Renal cortical epithelial cell (primary cell): Measurements from ENCODE around the gene DRD3. TPM values are rescaled to one million over a fixed set of nuclear protein-coding genes. Genes with fewer than 3 reads are reported as not detected.

Experiments
- total RNA-seq: library from RNA; depleted of rRNA; stranded (reverse); fragments of >200 nt; gene quantifications from 2 replicates; pipeline ENCODE4 v1.2.3, GENCODE V29; 2014

DRD3 gene
- total RNA-seq, 1 donor from 2014 or later = not detected

Other genes starting within 250 kb of the DRD3 start
- 6.6 and 14.6 TPM in 2 replicates for gene ZDHHC23, start 231.0 kb downstream of the DRD3 start, total RNA-seq
- gene CCDC191, start 122.5 kb downstream of the DRD3 start, total RNA-seq = 1.6 and 6.4 TPM in 2 replicates
- 21.0 and 24.3 TPM in 2 replicates for gene QTRT2, start 122.3 kb downstream of the DRD3 start, total RNA-seq
- gene ZNF80, start 58.5 kb upstream of the DRD3 start, total RNA-seq = not detected in 2 replicates
- not detected in 2 replicates for gene TIGIT, start 115.0 kb upstream of the DRD3 start, total RNA-seq